Forelimb muscle (tissue), 1 donor: Measurements from ENCODE around the gene SOST. TPM values are rescaled to one million over a fixed set of nuclear protein-coding genes. Genes with fewer than 3 reads are reported as not detected.
"Not testable (repeated sequence)": the region's sequence is repeated elsewhere in the genome, so short reads cannot be mapped to it uniquely, and the experiment has no call there.

Experiments
- DNase-seq: peaks from one replicate; pipeline ENCODE4 v3.0.0-alpha.2; 2013; ENCODE audit warnings: low read depth
- polyA plus RNA-seq: library from polyadenylated mRNA; unstranded; fragments of 120-200 nt; gene quantifications from one replicate; pipeline ENCODE4 v1.2.1, GENCODE V29; 2013; ENCODE audit not compliant: insufficient read length

SOST gene
- polyA plus RNA-seq, result not detected

GRCh38 chr17:43758497-43759174 lies at the start of gene SOST:
Gene SOST (minus strand): TSS chr17:43758791. CDS start chr17:43758741, 50 bp downstream.
- no peak for DNase-seq

- no peak for DNase-seq
Measured at GRCh38 chr17:43808076-43808475, 49.5 kb upstream of the SOST start.

GRCh38 chr17:43805117-43805516 lies 46.5 kb upstream of the SOST start:
- no peak for DNase-seq

- no peak for DNase-seq
Measured at GRCh38 chr17:43803758-43804157, 45.2 kb upstream of the SOST start.

- DNase-seq, result no peak
Measured at GRCh38 chr17:43801844-43802243, 43.3 kb upstream of the SOST start.

- DNase-seq, result no peak
Measured at GRCh38 chr17:43800736-43801135, 42.1 kb upstream of the SOST start.

- no peak for DNase-seq
Measured at GRCh38 chr17:43799047-43799446, 40.5 kb upstream of the SOST start.

- DNase-seq, result not testable (repeated sequence)
Measured at GRCh38 chr17:43798024-43798423, 39.4 kb upstream of the SOST start.

GRCh38 chr17:43792668-43793067 lies 34.1 kb upstream of the SOST start:
- DNase-seq, result not testable (repeated sequence)

GRCh38 chr17:43791589-43791988 lies 33.0 kb upstream of the SOST start:
- no peak for DNase-seq

- DNase-seq, result no peak
Measured at GRCh38 chr17:43790311-43790940, 31.8 kb upstream of the SOST start.

GRCh38 chr17:43789482-43789881 lies 30.9 kb upstream of the SOST start:
- DNase-seq, result no peak

GRCh38 chr17:43788540-43788939 lies 29.9 kb upstream of the SOST start:
- no peak for DNase-seq

- no peak for DNase-seq
Measured at GRCh38 chr17:43787728-43788127, 29.1 kb upstream of the SOST start.

GRCh38 chr17:43784628-43785101 lies 26.1 kb upstream of the SOST start:
- DNase-seq, result no peak

GRCh38 chr17:43784068-43784467 lies 25.5 kb upstream of the SOST start:
- DNase-seq, result no peak

GRCh38 chr17:43782913-43783680 lies 24.5 kb upstream of the SOST start:
- no peak for DNase-seq

- no peak for DNase-seq
Measured at GRCh38 chr17:43780135-43780534, 21.5 kb upstream of the SOST start, which contains the start of gene CFAP97D1. Gene CFAP97D1 (plus strand): TSS chr17:43780435. CDS start chr17:43780463, 28 bp downstream.

- no peak for DNase-seq
Measured at GRCh38 chr17:43779145-43780125, 20.8 kb upstream of the SOST start.

GRCh38 chr17:43778337-43779144 lies 19.9 kb upstream of the SOST start, which contains the start of gene DUSP3:
Gene DUSP3 (minus strand): TSS chr17:43778977. CDS start chr17:43778924, 53 bp downstream.
- no peak for DNase-seq
